ENCODE measurements around the gene ACO2.

GRCh38 chr22:41561335-41561734 lies 92.4 kb downstream of the ACO2 start:
- TF ChIP-seq CTCF (conservative IDR thresholded peaks at IDR 0.05; ENCODE audit: low read length) (no peak), EZH2phosphoT487 (IDR thresholded peaks at IDR 0.05; ENCODE audit: borderline replicate concordance) (no peak)
